GM12865 (cell line): ENCODE data around the gene C13orf42.

Experiments used
- DNase-seq: peaks from one replicate; pipeline ENCODE4 v3.0.0; 2010; ENCODE audit warnings: low read depth
- H3K4me3 ChIP-seq: 2 replicates; pipeline ENCODE4 v1.5.1; 2011; ENCODE audit warnings: mild to moderate bottlenecking, low read depth, low read length, control low read depth
- CTCF ChIP-seq: IDR thresholded peaks from 2 replicates; pipeline ENCODE4 v1.5.1; 2011; ENCODE audit warnings: low read length, control low read depth, low read depth, inconsistent platforms; ENCODE audit not compliant: insufficient read depth; ENCODE audit errors: missing control alignments

The C13orf42 gene

GRCh38 chr13:51058461-51059167 lies 52.5 kb downstream of the C13orf42 start:
- no peak overlapping the region for H3K4me3 ChIP-seq
- DNase-seq: no peak
- no peak for TF ChIP-seq CTCF

- no peak overlapping the region for H3K4me3 ChIP-seq
- DNase-seq: no peak
- no peak for TF ChIP-seq CTCF
Measured at GRCh38 chr13:51057906-51058305, 53.2 kb downstream of the C13orf42 start.

GRCh38 chr13:51057001-51057400 lies 54.1 kb downstream of the C13orf42 start:
- TF ChIP-seq CTCF: no peak
- no peak for DNase-seq
- no peak overlapping the region for H3K4me3 ChIP-seq

- TF ChIP-seq CTCF: no peak
- no peak for DNase-seq
- no peak overlapping the region for H3K4me3 ChIP-seq
Measured at GRCh38 chr13:51052581-51052980, 58.5 kb downstream of the C13orf42 start.

GRCh38 chr13:51050021-51050830 lies 60.8 kb downstream of the C13orf42 start:
- no peak overlapping the region for H3K4me3 ChIP-seq
- no peak for DNase-seq
- TF ChIP-seq CTCF: no peak

- H3K4me3 ChIP-seq: no peak overlapping the region
- no peak for TF ChIP-seq CTCF
- no peak for DNase-seq
Measured at GRCh38 chr13:51048616-51049015, 62.5 kb downstream of the C13orf42 start.
